Caco-2 (cell line): Measurements from ENCODE around the gene DDX52. TPM values are rescaled to one million over a fixed set of nuclear protein-coding genes. Genes with fewer than 3 reads are reported as not detected.

Experiments used
- Bru-seq: library from RNA; stranded (reverse); fragments of 400-500 nt; gene quantifications from one replicate; lab custom pipeline; 2021; lab: Mats Ljungman, UMichigan
- BruChase-seq, 2 experiments: library from RNA; stranded (reverse); fragments of 400-500 nt; gene quantifications; one replicate each; lab custom pipeline; 2021; lab: Mats Ljungman, UMichigan
- BruUV-seq: library from RNA; stranded (reverse); fragments of 400-500 nt; replicated peaks from 2 replicates; lab custom pipeline; 2021; lab: Mats Ljungman, UMichigan
- CTCF ChIA-PET: fragments of 300-600 bp; sonication (Branson Sonifier 250); formaldehyde crosslinking; loops from one replicate; lab custom pipeline; 2022; ENCODE audit warnings: antibody characterized with exemption; lab: Charles Lee
- POLR2A ChIA-PET: fragments of 300-600 bp; sonication (Branson Sonifier 250); formaldehyde crosslinking; loops from one replicate; lab custom pipeline; 2022; ENCODE audit warnings: antibody characterized with exemption; lab: Charles Lee
- DNase-seq, 2 experiments: peaks; one replicate each; pipeline versions ENCODE4 v3.0.0 to v3.0.0-alpha.2; 2020 to 2022
- H3K27me3 ChIP-seq: replicated peaks from 2 replicates; pipeline ENCODE4 v1.6.0; 2011; ENCODE audit warnings: low read length; ENCODE audit not compliant: control insufficient read depth, insufficient read depth
- H3K36me3 ChIP-seq: 2 replicates; pipeline ENCODE4 v1.5.1; 2011; ENCODE audit warnings: low read length; ENCODE audit not compliant: control insufficient read depth, insufficient read depth
- H3K4me1 ChIP-seq: fragments of 250-450 bp; sonication (Bioruptor Pico); 2 replicates; pipeline ENCODE4 v1.5.1; 2020; ENCODE audit warnings: mild to moderate bottlenecking
- H3K4me3 ChIP-seq: 2 replicates; pipeline ENCODE4 v1.5.1; 2011; ENCODE audit warnings: low read depth, mild to moderate bottlenecking, control low read depth, low read length
- H3K9me3 ChIP-seq: fragments of 250-450 bp; sonication (Bioruptor Pico); 2 replicates; pipeline ENCODE4 v1.5.1; 2020; ENCODE audit warnings: mild to moderate bottlenecking, moderate library complexity
- H3K27ac Mint-ChIP-seq: one replicate; pipeline ENCODE4 v1.8.0; 2022; ENCODE audit warnings: mixed read lengths; ENCODE audit not compliant: unreplicated experiment
- H3K27me3 Mint-ChIP-seq: one replicate; pipeline ENCODE4 v1.8.0; 2022; ENCODE audit warnings: mixed read lengths; ENCODE audit not compliant: insufficient read depth, unreplicated experiment
- H3K36me3 Mint-ChIP-seq: one replicate; pipeline ENCODE4 v1.8.0; 2022; ENCODE audit warnings: mild to moderate bottlenecking, mixed read lengths; ENCODE audit not compliant: insufficient read depth, unreplicated experiment
- H3K4me1 Mint-ChIP-seq: one replicate; pipeline ENCODE4 v1.8.0; 2022; ENCODE audit warnings: low read depth, mixed read lengths; ENCODE audit not compliant: unreplicated experiment
- H3K4me3 Mint-ChIP-seq: one replicate; pipeline ENCODE4 v1.8.0; 2022; ENCODE audit warnings: mild to moderate bottlenecking, moderate library complexity, mixed read lengths; ENCODE audit not compliant: unreplicated experiment
- H3K9me3 Mint-ChIP-seq: one replicate; pipeline ENCODE4 v1.8.0; 2022; ENCODE audit warnings: mixed read lengths; ENCODE audit not compliant: unreplicated experiment
- CTCF ChIP-seq, 2 experiments: fragments of 200-600 bp in 1 of 2; IDR thresholded peaks; 1 replicate in 1 of 2; 2 replicates in 1 of 2; pipeline versions ENCODE4 v1.5.1 to v1.8.0; 2011 to 2022; ENCODE audit warnings: antibody characterized with exemption in 1 of 2, control low read depth in 1 of 2, inconsistent platforms in 1 of 2, low read depth in 1 of 2, low read length in 1 of 2, mild to moderate bottlenecking in 1 of 2, moderate library complexity in 1 of 2; ENCODE audit not compliant: insufficient read depth in 1 of 2, severe bottlenecking in 1 of 2, unreplicated experiment in 1 of 2
- intact Hi-C: fragments of 100-400 bp; cut with micrococcal nuclease; formaldehyde crosslinking; loops from one replicate; pipeline ENCODE4 v1.10.0; 2022; ENCODE audit not compliant: unreplicated experiment
- long read RNA-seq: library from polyadenylated mRNA; stranded (forward); transcript quantifications from one replicate; pipeline ENCODE4 v2.0.0, GENCODE V29; 2022
- total RNA-seq: library from RNA; stranded (reverse); gene quantifications from 2 replicates; pipeline ENCODE4 v1.2.3, GENCODE V29; 2022

Gene DDX52
- total RNA-seq = 78.7 and 85.1 TPM in 2 replicates
- Bru-seq, nascent RNA = percentile 94 among the genes with signal in this experiment
- BruChase-seq, experiment 1, labeled RNA remaining after a 2-hour chase = percentile 94 among the genes with signal in this experiment
- percentile 94 among the genes with signal in this experiment for BruChase-seq, experiment 2, labeled RNA remaining after a 6-hour chase
- long read RNA-seq, full-length matches to known transcripts = 193 of 292 reads
- long read RNA-seq, partial matches to known transcripts = 7 of 292 reads
- long read RNA-seq, other reads (novel, unspliced or antisense) = 92 of 292 reads

DNA sequence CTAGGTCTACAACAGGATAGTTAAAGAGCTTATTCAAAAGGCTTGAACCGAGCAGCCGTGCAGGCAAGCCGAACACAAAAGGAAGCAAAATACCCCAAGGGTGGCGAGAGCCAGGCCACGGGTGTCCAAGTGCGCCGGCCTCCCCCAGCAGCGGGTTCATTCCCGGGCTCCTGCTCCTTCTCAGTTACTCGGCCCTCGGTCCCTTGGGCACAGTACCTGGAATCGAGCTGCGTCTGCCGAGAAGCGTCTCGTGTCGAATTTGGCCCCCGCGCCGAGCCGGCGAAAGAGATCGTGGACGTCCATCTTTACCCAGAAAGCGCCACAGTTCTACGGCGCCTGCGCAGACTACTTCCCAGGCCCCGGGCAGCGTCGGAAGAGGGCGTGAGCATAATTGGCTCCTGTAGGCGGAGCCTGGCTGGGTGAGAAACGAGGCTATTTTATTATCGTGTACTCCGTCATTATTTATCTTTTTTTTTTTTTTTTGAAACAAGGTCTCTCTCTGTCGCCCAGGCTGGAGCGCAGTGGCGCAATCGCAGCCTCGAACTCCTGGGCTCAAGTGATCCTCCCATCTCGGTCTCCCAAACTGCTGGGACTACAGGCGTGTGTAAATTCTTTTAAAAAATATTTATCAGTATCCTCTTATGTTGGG, at the start of gene DDX52:
Gene DDX52, minus strand, starts transcription at position 329 of the 649 bp plus-strand sequence. Its CDS starts 26 bp downstream, at position 303.
- Histone ChIP-seq H3K4me1 (peaks cover 17% of the 10 kb centered on the region), H3K4me3 (peak within 1 kb of the TSS; percentile 88), H3K9me3 (no peaks in the 10 kb centered on the region), H3K27me3 (no peaks in the 10 kb centered on the region), H3K36me3 (no peaks in the 10 kb centered on the region)
- intact Hi-C loops = no loop called here
- ChIA-PET CTCF (no interaction called here), POLR2A (interaction anchor here (1.0 kb wide), 1 partner anchor 101 kb away, joined by 5 read pairs; the partner anchor contains the start of gene HNF1B)
- Mint-ChIP-seq H3K27me3 (no peaks in the 10 kb centered on the region), H3K36me3 (peaks cover 48% of the 10 kb centered on the region), H3K27ac (peak within 1 kb of the TSS; percentile 65), H3K4me1 (peaks cover 41% of the 10 kb centered on the region), H3K4me3 (peak within 1 kb of the TSS; percentile 92), H3K9me3 (no peaks in the 10 kb centered on the region)
- no TSS peak for BruUV-seq
- peak in 1 of 2 experiments; percentile 31 for TF ChIP-seq CTCF (IDR thresholded peaks at IDR 0.05; ENCODE audit: insufficient read depth in 1 of 2, low read depth in 1 of 2, low read length in 1 of 2, severe bottlenecking in 1 of 2, unreplicated experiment in 1 of 2)
- peak; percentile 94 to 95 for DNase-seq

DNA sequence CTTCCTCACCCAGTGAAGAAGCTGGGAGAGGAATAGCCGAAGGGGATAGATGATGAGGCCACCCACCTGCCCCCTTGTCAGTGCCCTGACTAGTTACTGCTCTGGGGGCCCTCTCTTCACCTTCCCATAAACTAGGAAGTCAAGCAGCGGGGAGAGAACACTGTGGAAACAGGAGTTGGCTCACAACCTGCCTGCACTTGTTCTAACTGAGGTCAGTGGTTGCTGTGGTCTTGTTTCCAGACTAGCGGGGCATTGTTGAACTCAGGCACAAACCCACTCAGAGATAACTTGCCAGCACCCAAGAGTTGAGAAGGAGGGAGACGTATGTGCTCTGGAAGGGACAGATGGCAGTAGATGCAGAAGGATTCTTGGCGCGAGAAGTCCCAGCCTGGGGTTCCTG, 48.6 kb upstream of the DDX52 start:
- Mint-ChIP-seq H3K27ac (peak overlapping the region; percentile 75), H3K9me3 (no peaks in the 10 kb centered on the region), H3K36me3 (peaks cover 50% of the 10 kb centered on the region), H3K4me1 (peaks cover 57% of the 10 kb centered on the region), H3K27me3 (no peaks in the 10 kb centered on the region), H3K4me3 (peak overlapping the region; percentile 59)
- Histone ChIP-seq H3K36me3 (peaks cover 2% of the 10 kb centered on the region; the same call in 1 of the 2 replicates), H3K9me3 (peaks cover 6% of the 10 kb centered on the region; the same call in 1 of the 2 replicates), H3K27me3 (no peaks in the 10 kb centered on the region), H3K4me3 (no peak overlapping the region), H3K4me1 (peaks cover 65% of the 10 kb centered on the region)
- BruUV-seq = no TSS peak
- CTCF ChIA-PET = no interaction called here
- TF ChIP-seq CTCF (IDR thresholded peaks at IDR 0.05; ENCODE audit: insufficient read depth in 1 of 2, low read depth in 1 of 2, low read length in 1 of 2, severe bottlenecking in 1 of 2, unreplicated experiment in 1 of 2) = no peak
- intact Hi-C loops = no loop called here
- POLR2A ChIA-PET = no interaction called here
- DNase-seq = no peak

GRCh38 chr17:37689317-37689716, 46.1 kb upstream of the DDX52 start:
- intact Hi-C loops = loop anchor here (1.0 kb wide), 3 partner anchors 18 to 45 kb away; no protein-coding TSS in a partner anchor
- DNase-seq = peak; percentile 84 to 90
- ChIA-PET CTCF (interaction anchor here (0.6 to 1.7 kb wide), 6 partner anchors 18 to 82 kb away, joined by 3 to 7 read pairs (median 4); no protein-coding TSS in a partner anchor), POLR2A (interaction anchor here (0.8 to 1.7 kb wide), 3 partner anchors 18 to 56 kb away, joined by 3 to 8 read pairs (median 5); no protein-coding TSS in a partner anchor)
- no peaks in the 10 kb centered on the region for H3K27me3 ChIP-seq
- BruUV-seq = no TSS peak
- H3K27me3 Mint-ChIP-seq = no peaks in the 10 kb centered on the region
- peak overlapping the region; percentile 75 for H3K27ac Mint-ChIP-seq
- no peak overlapping the region for H3K4me3 ChIP-seq
- H3K4me1 ChIP-seq = peaks cover 71% of the 10 kb centered on the region
- TF ChIP-seq CTCF (IDR thresholded peaks at IDR 0.05; ENCODE audit: insufficient read depth in 1 of 2, low read depth in 1 of 2, low read length in 1 of 2, severe bottlenecking in 1 of 2, unreplicated experiment in 1 of 2) = no peak
- no peaks in the 10 kb centered on the region for H3K9me3 ChIP-seq
- H3K36me3 Mint-ChIP-seq = peaks cover 42% of the 10 kb centered on the region
- H3K36me3 ChIP-seq = peaks cover 2% of the 10 kb centered on the region
- H3K4me3 Mint-ChIP-seq = peak overlapping the region; percentile 47
- H3K4me1 Mint-ChIP-seq = peaks cover 57% of the 10 kb centered on the region
- no peaks in the 10 kb centered on the region for H3K9me3 Mint-ChIP-seq
